Heart right ventricle (tissue), 16 donors: ENCODE measurements around the gene PXDN. TPM values are rescaled to one million over a fixed set of nuclear protein-coding genes. Genes with fewer than 3 reads are reported as not detected.
A peak's percentile ranks its signal among the peaks of the same experiment; 100 is the strongest.
"Not testable (repeated sequence)": the region's sequence is repeated elsewhere in the genome, so short reads cannot be mapped to it uniquely, and the experiment has no call there.

ENCODE experiments used
- ATAC-seq, 8 donors: fragments of 200-7000 bp; cut with Tn5 transposase; one replicate each; pipeline ENCODE4 v1.9.1; 2020; ENCODE audit warnings: mild to moderate bottlenecking in 8 of 8, moderate library complexity in 8 of 8, moderate number of reproducible peaks in 1 of 8
- DNase-seq, 2 donors: peaks; one replicate each; pipeline ENCODE4 v3.0.0-alpha.2; 2020
- H3K27ac ChIP-seq, 10 donors: fragments of 200-600 bp; sonication (generic) in 2 of 10; one replicate each; pipeline versions ENCODE4 v1.5.0 to v1.8.0; 2020 to 2022; ENCODE audit warnings: mild to moderate bottlenecking in 3 of 10
- H3K27me3 ChIP-seq, 7 donors: fragments of 200-600 bp; one replicate each; pipeline ENCODE4 v1.8.0; 2021 to 2022; ENCODE audit warnings: mild to moderate bottlenecking in 2 of 7
- H3K36me3 ChIP-seq, 9 donors: fragments of 200-600 bp; sonication (generic) in 1 of 9; one replicate each; pipeline versions ENCODE4 v1.5.0 to v1.8.0; 2020 to 2022; ENCODE audit warnings: mild to moderate bottlenecking in 2 of 9
- H3K4me1 ChIP-seq, 9 donors: fragments of 200-600 bp; sonication (generic) in 1 of 9; one replicate each; pipeline versions ENCODE4 v1.5.0 to v1.8.0; 2020 to 2022; ENCODE audit warnings: mild to moderate bottlenecking in 4 of 9
- H3K4me3 ChIP-seq, 10 donors: fragments of 200-600 bp; sonication (generic) in 2 of 10; one replicate each; pipeline versions ENCODE4 v1.5.0 to v1.8.0; 2020 to 2022; ENCODE audit warnings: mild to moderate bottlenecking in 7 of 10, moderate library complexity in 2 of 10
- H3K9me3 ChIP-seq, 11 donors: fragments of 200-600 bp in 10 of 11; sonication (generic) in 2 of 11; one replicate each; pipeline versions ENCODE4 v1.5.0 to v1.8.0; 2013 to 2022; ENCODE audit warnings: mild to moderate bottlenecking in 2 of 11, control low read depth in 1 of 11, moderate library complexity in 1 of 11
- WGBS, 2 donors: extraction: QIAGEN DNeasy Blood & Tissue Kit; methylation state at CpG; one replicate each; pipeline ENCODE4 v1.1.7; 2013; ENCODE audit warnings: inconsistent platforms in 1 of 2; 5-methylcytosine and 5-hydroxymethylcytosine counted together
- intact Hi-C, 10 donors: fragments of 100-400 bp; cut with DNase I; formaldehyde crosslinking; loops; one replicate each; pipeline versions ENCODE4 v1.11.1 to v1.14.2; 2022
- polyA plus RNA-seq, 2 donors: library from polyadenylated mRNA; stranded (reverse); fragments of 200-250 nt; gene quantifications; one replicate each; pipeline ENCODE4 v1.2.3, GENCODE V29; 2013
- total RNA-seq, 10 donors: library from RNA; stranded (reverse); fragmentation: NEBNext Ultra II Directional in 3 of 10; extraction: Animal tissue kit (Norgen Biotek cat#: 25700) in 3 of 10; gene quantifications; one replicate each; pipeline versions ENCODE4 v1.2.1 to v1.2.4, GENCODE V29; 2021 to 2023
- TF ChIP-seq, protein P1 (sequence below), 9 donors: fragments of 200-600 bp; sonication (generic) in 2 of 9; IDR thresholded peaks; one replicate each; pipeline versions ENCODE4 v1.5.0 to v1.8.0; 2021 to 2022; ENCODE audit warnings: antibody characterized with exemption in 9 of 9, mild to moderate bottlenecking in 5 of 9, moderate library complexity in 1 of 9
- donor health status: Arrhythmogenic right ventricular cardiomyopathy.
- donor health status: ischemic (EF 13 %, LVEDD 7.1; RV severe dilation, severe dysfunction).
- donor health status: healthy with polysubstance abuse.
- donor health status: DM: no; HTN: yes; CAD: no.
- donor health status: DM: no; HTN: no; CAD: no.
- donor health status: ischemic (EF 25% LVEDD 6.9; RV normal size, moderate dysfunction).
- donor health status: ischemic (EF 25% LVEDD 5.7; RV mildly dilated, moderate dysfunction).
- donor health status: healthy.
- donor health status: DM: yes; HTN: yes; CAD: no.
- donor health status: Ischemic cardiomyopathy.
- donor health status: ischemic (EF 35%, LVEDD 5.7; RV mildly dilated, moderate dysfunction).
- donor health status: nonischemic (EF 11% LVEDD 7.7; RV severe dilation, severe dysfunction).
- donor health status: DM: yes; HTN: yes; CAD: no.
- donor health status: PGD.
- donor health status: ischemic (EF 29% LVEDD 5.4; RV normal size, mild dysfunction).
- donor health status: nonischemic (EF 23%, LVEDD 6.1; RV moderate dilation, normal function).

PXDN gene
- total and polyA plus RNA-seq, 12 donors = 7.8 to 65.0 (median 18.9) TPM

DNA sequence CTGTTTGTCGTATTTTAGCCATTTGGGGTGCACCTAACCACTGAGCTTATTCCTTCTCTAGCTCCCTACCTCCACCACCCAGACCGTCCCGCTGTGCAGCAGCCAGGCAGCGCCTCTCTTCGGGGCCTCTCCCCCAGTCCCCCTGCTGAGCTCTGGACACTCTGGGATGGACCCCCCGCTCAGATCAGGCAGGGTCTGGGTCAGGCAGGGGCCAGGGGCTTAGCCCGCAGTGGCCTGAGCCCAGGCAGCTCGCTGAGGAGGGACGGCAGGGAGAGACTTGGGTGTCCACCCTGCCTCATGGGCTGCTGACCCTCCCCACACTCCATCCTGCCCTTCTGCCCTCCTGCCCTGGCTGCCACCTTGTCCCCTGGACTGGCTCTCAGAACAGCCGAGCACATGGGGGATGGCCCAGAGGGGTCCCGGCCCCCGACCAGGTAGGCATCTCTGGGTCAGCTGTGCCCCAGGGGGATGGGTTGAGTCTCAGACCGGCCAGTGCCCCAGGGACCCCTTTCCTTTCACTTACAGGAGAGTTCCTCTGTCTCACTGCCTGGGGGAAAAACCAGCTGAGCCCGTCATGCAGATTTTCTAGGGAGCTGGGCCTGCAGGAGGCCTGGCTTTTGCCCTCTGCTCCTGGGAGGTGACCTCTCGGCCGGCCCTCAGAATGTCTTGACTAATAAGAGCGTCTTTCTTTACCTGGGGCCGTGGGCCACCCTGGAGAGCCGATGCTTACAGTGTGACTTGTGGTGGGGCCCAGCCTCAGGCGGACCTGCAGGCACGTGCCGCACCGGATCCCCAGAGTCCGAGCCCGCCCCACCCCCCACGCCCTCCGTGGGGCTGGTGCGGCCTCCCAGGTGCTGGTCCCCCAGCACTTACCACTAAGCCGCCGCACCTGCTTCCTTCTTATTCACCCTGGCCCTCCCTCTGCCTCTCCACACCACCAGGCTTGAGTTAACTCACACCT, 22.8 kb upstream of the PXDN start:
- WGBS, 2 donors = 84 to 86% methylated on average over 30 of the region's 30 CpGs
- H3K27me3 ChIP-seq = peaks cover 0 to 3% (median 0%) of the 10 kb centered on the region in 7 donors
- intact Hi-C loops = no loop called here
- ATAC-seq (peak in 2 of 8 donors; percentile 17 to 29), DNase-seq (no peak)
- no peaks in the 10 kb centered on the region for H3K36me3 ChIP-seq
- TF ChIP-seq, protein P1, sequence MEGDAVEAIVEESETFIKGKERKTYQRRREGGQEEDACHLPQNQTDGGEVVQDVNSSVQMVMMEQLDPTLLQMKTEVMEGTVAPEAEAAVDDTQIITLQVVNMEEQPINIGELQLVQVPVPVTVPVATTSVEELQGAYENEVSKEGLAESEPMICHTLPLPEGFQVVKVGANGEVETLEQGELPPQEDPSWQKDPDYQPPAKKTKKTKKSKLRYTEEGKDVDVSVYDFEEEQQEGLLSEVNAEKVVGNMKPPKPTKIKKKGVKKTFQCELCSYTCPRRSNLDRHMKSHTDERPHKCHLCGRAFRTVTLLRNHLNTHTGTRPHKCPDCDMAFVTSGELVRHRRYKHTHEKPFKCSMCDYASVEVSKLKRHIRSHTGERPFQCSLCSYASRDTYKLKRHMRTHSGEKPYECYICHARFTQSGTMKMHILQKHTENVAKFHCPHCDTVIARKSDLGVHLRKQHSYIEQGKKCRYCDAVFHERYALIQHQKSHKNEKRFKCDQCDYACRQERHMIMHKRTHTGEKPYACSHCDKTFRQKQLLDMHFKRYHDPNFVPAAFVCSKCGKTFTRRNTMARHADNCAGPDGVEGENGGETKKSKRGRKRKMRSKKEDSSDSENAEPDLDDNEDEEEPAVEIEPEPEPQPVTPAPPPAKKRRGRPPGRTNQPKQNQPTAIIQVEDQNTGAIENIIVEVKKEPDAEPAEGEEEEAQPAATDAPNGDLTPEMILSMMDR (IDR thresholded peaks at IDR 0.05) = no peak
- no peaks in the 10 kb centered on the region for H3K4me1 ChIP-seq
- peaks cover 0 to 3% (median 0%) of the 10 kb centered on the region in 11 donors for H3K9me3 ChIP-seq
- H3K4me3 ChIP-seq = no peak overlapping the region
- no peak overlapping the region for H3K27ac ChIP-seq

DNA sequence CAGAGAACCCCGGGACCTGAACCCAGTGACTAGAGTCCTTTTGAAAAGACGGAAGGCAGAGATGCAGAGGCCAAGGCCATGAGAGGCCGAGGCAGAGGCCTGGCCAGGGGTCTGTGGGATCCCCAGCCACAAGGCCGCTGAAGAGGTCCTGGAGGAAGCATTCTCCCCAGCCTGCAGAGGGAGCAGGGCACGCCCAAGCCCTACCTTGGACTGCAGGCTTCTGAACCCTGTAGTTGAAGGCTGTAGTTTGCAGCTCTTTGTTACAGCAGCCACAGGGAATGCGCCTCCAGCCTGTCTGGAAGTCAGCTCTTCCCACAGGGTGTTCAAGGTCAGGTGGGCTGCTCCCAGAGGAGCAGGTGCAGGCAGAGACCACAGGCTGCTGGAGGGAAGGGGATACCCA, 22.1 kb upstream of the PXDN start:
- Histone ChIP-seq H3K36me3 (no peaks in the 10 kb centered on the region), H3K27me3 (peaks cover 0 to 3% (median 0%) of the 10 kb centered on the region in 7 donors), H3K4me3 (no peak overlapping the region), H3K9me3 (peaks cover 0 to 3% (median 0%) of the 10 kb centered on the region in 11 donors), H3K27ac (no peak overlapping the region), H3K4me1 (no peaks in the 10 kb centered on the region)
- intact Hi-C loops = no loop called here
- TF ChIP-seq, protein P1 (IDR thresholded peaks at IDR 0.05) = no peak
- DNase-seq (no peak), ATAC-seq (no peak)
- 86 to 89% methylated on average over 6 of the region's 6 CpGs for WGBS, 2 donors

DNA sequence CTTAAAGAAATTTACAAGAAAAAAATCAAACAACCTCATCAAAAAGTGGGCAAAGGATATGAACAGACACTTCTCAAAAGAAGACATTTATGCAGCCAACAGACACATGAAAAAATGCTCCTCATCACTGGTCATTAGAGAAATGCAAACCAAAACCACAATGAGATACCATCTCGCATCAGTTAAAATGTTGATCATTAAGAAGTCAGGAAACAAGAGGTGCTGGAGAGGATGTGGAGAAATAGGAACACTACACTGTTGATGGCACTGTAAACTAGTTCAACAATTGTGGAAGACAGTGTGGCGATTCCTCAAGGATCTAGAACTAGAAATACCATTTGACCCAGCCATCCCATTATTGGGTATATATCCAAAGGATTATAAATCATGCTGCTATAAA, 20.9 kb upstream of the PXDN start:
- H3K27me3 ChIP-seq, DNase-seq, H3K4me3 ChIP-seq, H3K36me3 ChIP-seq, H3K4me1 ChIP-seq, H3K9me3 ChIP-seq, intact Hi-C loops, H3K27ac ChIP-seq, ATAC-seq: not testable (repeated sequence)
- 93% methylated on average over 2 of the region's 2 CpGs for WGBS, 2 donors

DNA sequence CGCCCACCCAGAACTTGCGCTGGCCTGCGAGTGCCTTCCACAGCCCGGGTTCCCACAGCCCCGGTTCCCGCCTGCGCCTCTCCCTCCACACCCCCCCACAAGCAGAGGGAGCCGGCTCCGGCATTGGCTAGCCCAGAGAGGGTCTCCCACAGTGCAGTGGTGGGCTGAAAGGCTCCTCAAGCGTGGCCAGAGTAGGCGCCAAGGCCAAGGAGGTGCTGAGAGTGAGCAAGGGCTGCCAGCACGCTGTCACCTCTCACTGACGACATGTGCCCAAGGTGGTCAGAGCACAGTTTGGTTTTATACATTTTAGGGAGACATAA, 15.3 kb upstream of the PXDN start:
- DNase-seq (no peak), ATAC-seq (no peak)
- Histone ChIP-seq H3K4me3 (no peak overlapping the region), H3K36me3 (no peaks in the 10 kb centered on the region), H3K27ac (no peak overlapping the region), H3K9me3 (peaks cover 0 to 2% (median 0%) of the 10 kb centered on the region in 11 donors), H3K4me1 (peaks cover 0 to 12% (median 4%) of the 10 kb centered on the region in 9 donors), H3K27me3 (peaks cover 0 to 10% (median 0%) of the 10 kb centered on the region in 7 donors)
- 84 to 96% methylated on average over 8 to 13 of the region's 13 CpGs for WGBS, 2 donors
- intact Hi-C loops = loop anchor here in 1 of 10 donors (10.0 kb wide), 1 partner anchor 55 kb away; no protein-coding TSS in a partner anchor
- TF ChIP-seq, protein P1 (IDR thresholded peaks at IDR 0.05) = no peak
